ENCODE measurements around the gene CCDC3.

The CCDC3 gene

DNA sequence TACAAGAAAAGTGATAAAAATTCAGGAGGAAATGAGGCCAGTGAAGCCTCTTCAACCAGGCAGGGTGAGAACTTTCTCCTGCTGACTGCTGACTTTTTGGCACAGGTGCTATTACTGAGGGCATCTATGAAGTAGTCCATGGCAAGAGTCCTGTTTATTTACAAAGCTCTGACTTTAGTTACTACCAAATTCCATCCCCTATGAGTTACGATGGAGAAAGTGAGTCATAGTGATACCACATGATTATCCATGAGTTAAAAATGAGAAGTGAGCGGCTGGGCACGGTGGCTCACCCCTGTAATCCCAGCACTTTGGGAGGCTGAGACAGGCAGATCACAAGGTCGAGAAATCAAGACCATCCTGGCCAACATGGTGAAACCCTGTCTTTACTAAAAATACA is 19.9 kb downstream of the CCDC3 start:
- no peak overlapping the region for H3K27ac ChIP-seq

DNA sequence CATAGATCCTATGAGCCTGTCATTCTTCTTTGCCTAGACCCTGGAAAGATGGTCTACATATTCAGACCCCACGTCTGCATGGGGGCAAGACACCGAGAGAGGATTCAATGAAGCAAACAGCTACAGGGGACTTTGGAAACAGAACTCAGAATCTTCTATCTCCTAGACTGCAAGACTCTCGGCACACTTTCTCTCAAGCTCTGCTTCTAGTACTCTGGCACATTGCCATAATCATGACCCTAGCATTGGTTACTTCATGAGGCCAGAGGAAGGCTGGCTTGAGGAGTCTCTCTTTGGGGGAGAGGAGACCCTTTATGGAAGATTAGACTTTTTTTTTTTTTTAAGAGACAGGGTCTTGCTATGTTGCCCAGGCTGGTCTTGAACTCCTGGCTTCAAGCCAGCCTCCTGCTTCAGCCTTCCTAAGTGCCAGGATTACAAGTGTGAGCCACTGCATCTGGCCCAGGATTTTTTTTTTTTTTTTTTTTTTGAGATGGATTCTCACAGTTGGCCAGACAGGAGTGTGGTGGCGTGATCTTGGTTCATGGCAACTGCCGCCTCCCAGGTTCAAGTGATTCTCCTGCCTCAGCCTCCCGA is 20.7 kb downstream of the CCDC3 start:
- no peak for TF ChIP-seq ZFX (IDR thresholded peaks at IDR 0.05; ENCODE audit: borderline replicate concordance)
- TF ChIP-seq, protein P1, sequence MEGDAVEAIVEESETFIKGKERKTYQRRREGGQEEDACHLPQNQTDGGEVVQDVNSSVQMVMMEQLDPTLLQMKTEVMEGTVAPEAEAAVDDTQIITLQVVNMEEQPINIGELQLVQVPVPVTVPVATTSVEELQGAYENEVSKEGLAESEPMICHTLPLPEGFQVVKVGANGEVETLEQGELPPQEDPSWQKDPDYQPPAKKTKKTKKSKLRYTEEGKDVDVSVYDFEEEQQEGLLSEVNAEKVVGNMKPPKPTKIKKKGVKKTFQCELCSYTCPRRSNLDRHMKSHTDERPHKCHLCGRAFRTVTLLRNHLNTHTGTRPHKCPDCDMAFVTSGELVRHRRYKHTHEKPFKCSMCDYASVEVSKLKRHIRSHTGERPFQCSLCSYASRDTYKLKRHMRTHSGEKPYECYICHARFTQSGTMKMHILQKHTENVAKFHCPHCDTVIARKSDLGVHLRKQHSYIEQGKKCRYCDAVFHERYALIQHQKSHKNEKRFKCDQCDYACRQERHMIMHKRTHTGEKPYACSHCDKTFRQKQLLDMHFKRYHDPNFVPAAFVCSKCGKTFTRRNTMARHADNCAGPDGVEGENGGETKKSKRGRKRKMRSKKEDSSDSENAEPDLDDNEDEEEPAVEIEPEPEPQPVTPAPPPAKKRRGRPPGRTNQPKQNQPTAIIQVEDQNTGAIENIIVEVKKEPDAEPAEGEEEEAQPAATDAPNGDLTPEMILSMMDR (IDR thresholded peaks at IDR 0.05): no peak

More for the DNA sequence above, 19.9 kb downstream of the CCDC3 start:
- TF ChIP-seq, protein P1 (IDR thresholded peaks at IDR 0.05): no peak

DNA sequence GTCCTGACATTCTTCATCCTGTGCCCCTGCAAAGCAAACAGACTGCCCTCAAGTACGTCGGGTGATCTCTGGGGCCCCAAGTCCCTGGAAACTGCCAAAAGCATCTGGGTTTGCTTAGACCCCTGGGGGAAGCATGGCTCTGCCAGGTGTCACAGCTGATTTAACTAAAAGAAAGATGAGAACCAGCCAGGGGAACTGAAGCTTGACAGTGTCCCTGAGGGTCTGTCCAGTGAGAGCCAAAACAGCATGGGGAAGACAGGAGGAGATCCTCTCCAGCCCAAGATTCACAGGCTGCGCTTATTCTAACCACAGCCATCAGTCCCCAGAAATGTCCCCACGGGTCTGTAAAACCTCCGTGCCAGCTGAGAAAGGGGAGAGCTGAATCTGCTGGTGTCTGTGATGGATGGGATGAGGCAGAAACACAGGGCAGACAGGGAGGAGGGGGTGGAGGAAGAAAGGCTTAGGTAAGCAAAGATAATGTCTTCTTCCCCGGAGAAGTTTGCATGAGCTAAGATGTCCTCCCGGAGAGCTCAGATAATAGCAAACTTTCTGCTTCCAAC is 21.3 kb downstream of the CCDC3 start:
- H3K27ac ChIP-seq: no peak overlapping the region
- no peak for TF ChIP-seq ZFX (IDR thresholded peaks at IDR 0.05; ENCODE audit: borderline replicate concordance)
- TF ChIP-seq, protein P1 (IDR thresholded peaks at IDR 0.05): no peak

More for the DNA sequence above, 20.7 kb downstream of the CCDC3 start:
- H3K27ac ChIP-seq: no peak overlapping the region

DNA sequence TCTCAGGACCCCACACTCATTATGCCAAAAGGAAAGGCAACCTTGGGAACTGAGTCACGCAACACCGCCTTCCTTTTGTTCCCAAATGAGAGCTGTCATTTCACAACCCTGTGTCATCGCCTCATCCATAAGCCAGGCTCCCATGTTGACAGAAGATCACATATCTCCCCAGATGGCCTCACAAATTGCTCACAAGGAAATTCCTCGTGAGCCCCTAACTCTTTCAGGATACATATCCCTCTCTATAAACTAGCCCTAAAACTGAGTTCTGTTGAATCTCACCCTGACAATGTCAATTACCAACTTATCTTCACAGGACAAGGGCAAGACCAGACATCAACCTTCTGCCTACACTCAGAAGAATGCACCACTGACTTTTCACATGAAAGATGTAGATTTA is 22.6 kb downstream of the CCDC3 start:
- TF ChIP-seq ZFX (IDR thresholded peaks at IDR 0.05; ENCODE audit: borderline replicate concordance): no peak
- TF ChIP-seq, protein P1 (IDR thresholded peaks at IDR 0.05): no peak
- no peak overlapping the region for H3K27ac ChIP-seq

DNA sequence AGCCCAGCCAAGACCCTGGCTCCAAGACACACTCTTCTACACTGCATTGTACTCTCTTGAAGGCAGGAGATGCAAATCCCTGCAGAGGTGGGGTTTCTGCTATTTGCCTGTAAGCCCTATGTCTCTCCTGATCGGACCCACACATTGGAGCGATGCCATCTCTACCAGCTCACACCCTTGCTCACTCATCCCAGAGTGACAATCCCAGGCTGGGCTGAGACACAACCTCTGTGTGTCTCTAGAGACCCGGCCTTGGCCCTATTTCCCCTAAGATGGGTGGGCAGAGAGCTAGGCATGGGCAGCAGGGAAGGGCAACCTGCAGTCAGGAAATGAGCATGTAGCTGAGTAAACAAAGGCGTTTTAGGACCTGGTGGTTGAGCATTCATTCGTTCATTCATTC is 25.6 kb downstream of the CCDC3 start:
- no peak overlapping the region for H3K27ac ChIP-seq
- TF ChIP-seq, protein P1 (IDR thresholded peaks at IDR 0.05): no peak
- TF ChIP-seq ZFX (IDR thresholded peaks at IDR 0.05; ENCODE audit: borderline replicate concordance): no peak

DNA sequence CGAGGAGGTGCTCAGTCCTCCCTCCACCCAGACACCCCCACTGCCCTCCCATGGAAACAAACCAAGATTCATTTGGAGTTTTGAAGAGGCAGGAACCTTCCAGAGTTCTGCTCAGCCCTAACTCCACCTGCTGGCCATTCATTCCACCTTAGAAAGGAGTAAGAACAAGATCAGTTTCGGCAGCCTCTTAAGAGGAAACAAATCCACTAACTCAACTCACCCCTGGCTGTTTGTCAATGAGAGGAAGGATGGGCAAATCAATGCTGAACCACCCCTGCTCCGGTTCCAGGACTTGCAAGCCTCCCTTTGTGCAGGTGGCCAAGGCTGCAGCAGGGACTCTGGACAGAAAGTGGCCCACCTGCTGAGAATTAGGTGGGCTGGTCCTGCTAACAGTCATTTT is 26.2 kb downstream of the CCDC3 start:
- no peak for TF ChIP-seq ZFX (IDR thresholded peaks at IDR 0.05; ENCODE audit: borderline replicate concordance)
- TF ChIP-seq, protein P1 (IDR thresholded peaks at IDR 0.05): no peak
- H3K27ac ChIP-seq: no peak overlapping the region

DNA sequence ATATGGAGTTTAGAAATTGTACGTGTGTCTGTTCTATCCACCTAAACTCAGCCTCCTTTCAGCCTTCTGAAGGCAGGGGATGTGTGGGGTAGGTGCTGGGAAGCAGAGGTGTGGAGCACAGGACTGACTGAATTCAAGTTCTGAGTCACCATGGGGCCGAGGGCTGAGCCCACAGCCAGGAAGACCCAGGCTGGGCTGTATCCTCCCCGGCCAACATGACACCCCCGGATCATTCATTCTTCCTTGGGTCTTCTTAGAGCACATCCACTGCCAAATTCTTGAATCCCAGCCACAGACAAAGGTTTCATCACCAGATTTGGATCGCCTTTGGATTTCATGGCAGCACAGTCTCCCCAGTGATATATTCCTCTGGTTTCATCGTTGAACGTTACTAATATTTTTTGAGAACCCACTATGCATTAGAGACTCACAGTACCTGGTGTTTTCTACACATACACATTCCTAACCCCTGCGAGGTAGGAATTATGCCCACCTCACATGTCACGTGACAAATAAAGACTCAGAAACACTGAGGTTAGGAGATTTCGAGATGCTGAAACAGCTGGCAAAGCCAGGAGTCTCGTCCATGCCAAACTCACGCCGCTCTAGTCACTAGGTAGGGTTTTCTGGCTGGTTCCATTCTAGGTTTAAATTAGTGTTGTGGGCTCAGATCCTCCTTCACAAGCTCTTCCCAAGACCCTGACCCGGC is 26.9 kb downstream of the CCDC3 start:
- TF ChIP-seq ZFX (IDR thresholded peaks at IDR 0.05; ENCODE audit: borderline replicate concordance): no peak
- no peak overlapping the region for H3K27ac ChIP-seq
